Gastroesophageal sphincter (tissue), 2 donors: ENCODE results near the gene CFAP77.

Experiments
- EP300 ChIP-seq: sonication (generic); formaldehyde crosslinking; IDR thresholded peaks from one replicate; pipeline ENCODE4 v1.6.1; 2017; ENCODE audit warnings: antibody characterized with exemption, mild to moderate bottlenecking
- POLR2AphosphoS5 ChIP-seq: sonication (generic); formaldehyde crosslinking; IDR thresholded peaks from one replicate; pipeline ENCODE4 v1.6.1; 2017; ENCODE audit warnings: antibody characterized with exemption

DNA sequence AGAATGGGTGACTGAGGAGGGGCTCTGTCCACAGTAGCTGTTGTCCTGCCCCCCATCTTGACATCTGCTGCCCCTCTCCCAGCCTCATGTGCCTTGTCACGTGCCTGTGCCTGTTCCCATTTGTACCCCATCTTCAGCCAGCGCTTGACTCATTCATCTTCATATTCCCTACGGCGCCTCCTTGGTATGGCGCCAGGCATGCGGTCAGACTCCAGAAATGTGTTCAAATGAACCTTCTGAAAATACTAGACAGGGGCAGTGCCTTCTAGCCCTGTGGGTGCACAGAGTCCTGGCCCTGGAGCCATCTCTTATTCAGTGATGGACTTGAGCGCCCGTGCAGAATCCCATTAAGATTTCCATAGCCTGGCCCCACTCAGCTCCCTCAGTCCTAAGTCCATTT is 46.2 kb downstream of the CFAP77 start:
- no peak for TF ChIP-seq POLR2AphosphoS5
- TF ChIP-seq EP300 = no peak
